ENCODE results near the gene MYNN. TPM values are rescaled to one million over a fixed set of nuclear protein-coding genes. Genes with fewer than 3 reads are reported as not detected.

MYNN gene
- total RNA-seq, 1 experiment from 2014 or later = 12.9 TPM

DNA sequence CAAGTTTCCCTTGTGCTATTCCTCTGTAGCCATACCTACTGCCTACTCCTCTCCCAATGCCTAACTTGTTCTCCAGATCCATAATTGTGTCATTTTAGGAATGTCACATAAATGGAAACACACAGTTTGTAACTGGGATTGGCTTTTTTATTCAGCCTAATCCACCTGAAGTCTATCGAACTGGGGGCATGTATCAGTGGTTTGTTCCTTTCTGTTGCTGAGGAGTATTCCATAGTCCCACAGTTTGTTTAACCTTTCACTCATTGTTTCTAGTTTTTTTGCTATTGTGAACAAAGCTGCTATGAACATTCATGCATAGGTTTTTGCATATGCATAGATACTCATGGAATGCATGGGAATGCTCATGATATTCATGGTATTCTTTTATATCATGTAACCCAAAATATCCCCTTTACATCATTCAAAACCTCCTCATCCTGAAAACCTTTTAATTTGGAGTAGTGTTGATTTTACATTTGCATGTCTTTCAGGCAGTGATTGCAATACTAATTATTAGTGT lies 65.4 kb downstream of the MYNN start:
- Histone ChIP-seq H3K4me2 (ENCODE audit: low read length) (no peak overlapping the region), H3K36me3 (ENCODE audit: low read depth, low read length) (no peaks in the 10 kb centered on the region), H3K27me3 (ENCODE audit: low read length) (no peaks in the 10 kb centered on the region), H2AFZ (ENCODE audit: low read length) (no peak overlapping the region), H3K4me1 (ENCODE audit: insufficient read depth, low read length) (no peaks in the 10 kb centered on the region), H3K9me2 (replicated peaks; ENCODE audit: low read length) (no peaks in the 10 kb centered on the region), H3K9me3 (ENCODE audit: low read length) (no peaks in the 10 kb centered on the region), H3K9ac (ENCODE audit: low read length) (no peak overlapping the region), H3F3A (ENCODE audit: low read length, unreplicated experiment) (no peaks in the 10 kb centered on the region), H3K27ac (ENCODE audit: low read length) (no peak overlapping the region), H3K4me3 (ENCODE audit: low read length) (no peak overlapping the region), H3K79me2 (ENCODE audit: low read length) (no peaks in the 10 kb centered on the region), H4K20me1 (ENCODE audit: low read length) (no peaks in the 10 kb centered on the region)
- ChIA-PET CTCF (no interaction called here), POLR2A (ENCODE audit: unreplicated experiment) (no interaction called here)
- DNase-seq (no peak), ATAC-seq (no peak)
- intact Hi-C loops (cut with micrococcal nuclease) = no loop called here
- BruUV-seq (replicated peaks) = no TSS peak
- TF ChIP-seq, protein P1, sequence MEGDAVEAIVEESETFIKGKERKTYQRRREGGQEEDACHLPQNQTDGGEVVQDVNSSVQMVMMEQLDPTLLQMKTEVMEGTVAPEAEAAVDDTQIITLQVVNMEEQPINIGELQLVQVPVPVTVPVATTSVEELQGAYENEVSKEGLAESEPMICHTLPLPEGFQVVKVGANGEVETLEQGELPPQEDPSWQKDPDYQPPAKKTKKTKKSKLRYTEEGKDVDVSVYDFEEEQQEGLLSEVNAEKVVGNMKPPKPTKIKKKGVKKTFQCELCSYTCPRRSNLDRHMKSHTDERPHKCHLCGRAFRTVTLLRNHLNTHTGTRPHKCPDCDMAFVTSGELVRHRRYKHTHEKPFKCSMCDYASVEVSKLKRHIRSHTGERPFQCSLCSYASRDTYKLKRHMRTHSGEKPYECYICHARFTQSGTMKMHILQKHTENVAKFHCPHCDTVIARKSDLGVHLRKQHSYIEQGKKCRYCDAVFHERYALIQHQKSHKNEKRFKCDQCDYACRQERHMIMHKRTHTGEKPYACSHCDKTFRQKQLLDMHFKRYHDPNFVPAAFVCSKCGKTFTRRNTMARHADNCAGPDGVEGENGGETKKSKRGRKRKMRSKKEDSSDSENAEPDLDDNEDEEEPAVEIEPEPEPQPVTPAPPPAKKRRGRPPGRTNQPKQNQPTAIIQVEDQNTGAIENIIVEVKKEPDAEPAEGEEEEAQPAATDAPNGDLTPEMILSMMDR (conservative IDR thresholded peaks at IDR 0.05; ENCODE audit: low read depth, low read length) = no peak
- TF ChIP-seq EZH2phosphoT487 (IDR thresholded peaks at IDR 0.05; ENCODE audit: borderline replicate concordance, low read length) (no peak), EZH2 (IDR thresholded peaks at IDR 0.05; ENCODE audit: low read length, unreplicated experiment) (no peak)

Other genes starting within 250 kb of the MYNN start
- 10.0 and 11.4 TPM in 2 replicates for gene MECOM, start 109.7 kb upstream of the MYNN start, total RNA-seq (2014; rRNA removed)
- 544 and 737 TPM in 2 replicates for gene TERC, start 8.3 kb upstream of the MYNN start, total RNA-seq (2014; rRNA removed)
- gene ACTRT3, start 3.8 kb upstream of the MYNN start, total RNA-seq (2014; rRNA removed) = 2.6 and 4.1 TPM in 2 replicates
- 0.52 TPM in 1 of 2 replicates, not detected in the other for gene LRRIQ4, start 39.5 kb downstream of the MYNN start, total RNA-seq (2014; rRNA removed)
- 1.8 and 3.8 TPM in 2 replicates for gene LRRC34, start 39.5 kb downstream of the MYNN start, total RNA-seq (2014; rRNA removed)
- 0.04 TPM in 1 of 2 replicates, not detected in the other for gene LRRC31, start 96.5 kb downstream of the MYNN start, total RNA-seq (2014; rRNA removed)
- gene SAMD7, start 138.2 kb downstream of the MYNN start, total RNA-seq (2014; rRNA removed) = not detected in 2 replicates
- gene SEC62, start 193.4 kb downstream of the MYNN start, total RNA-seq (2014; rRNA removed) = 29.0 and 31.8 TPM in 2 replicates